ENCODE data around the gene CACFD1. TPM values are rescaled to one million over a fixed set of nuclear protein-coding genes. Genes with fewer than 3 reads are reported as not detected.

Gene CACFD1
- total RNA-seq, 4 donors from 2014 or later, result 2.3 to 21.6 (median 5.2) TPM

DNA sequence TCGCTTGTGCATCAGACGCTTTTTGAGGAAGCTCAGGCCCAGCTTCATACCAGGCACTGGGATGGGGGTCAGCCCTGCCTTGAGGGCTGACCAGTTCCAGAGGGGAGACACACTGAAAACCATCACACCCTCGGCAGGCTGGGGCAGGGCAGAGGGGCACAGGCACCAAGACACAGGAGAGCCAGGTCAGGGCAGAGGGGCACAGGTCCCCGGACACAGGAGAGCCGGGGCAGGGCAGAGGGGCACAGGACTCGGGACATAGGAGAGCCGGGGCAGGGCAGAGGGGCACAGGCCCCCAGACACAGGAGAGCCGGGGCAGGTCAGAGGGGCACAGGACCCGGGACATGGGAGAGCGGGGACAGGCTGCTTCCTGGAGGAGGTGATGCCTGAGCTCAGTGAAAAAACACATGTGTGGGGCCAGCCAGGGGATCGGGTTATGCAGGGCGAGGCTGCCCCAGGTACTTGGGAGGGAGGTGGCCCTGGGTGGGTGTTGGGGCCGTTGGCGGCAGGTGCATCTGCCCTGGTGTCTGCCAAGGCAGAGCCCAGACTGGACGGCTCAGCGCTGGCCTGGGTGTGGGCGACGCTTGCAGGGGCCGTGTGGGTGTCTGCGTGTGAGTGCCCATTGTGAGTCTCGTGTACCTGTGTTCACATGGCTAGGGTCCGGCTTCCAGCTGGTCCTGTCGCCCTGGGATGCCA is 34.2 kb downstream of the CACFD1 start:
- Histone ChIP-seq H3K36me3 (no peaks in the 10 kb centered on the region), H3K4me3 (no peak overlapping the region), H3K27me3 (no peaks in the 10 kb centered on the region), H3K9me3 (no peaks in the 10 kb centered on the region), H3K27ac (no peak overlapping the region), H3K4me1 (no peaks in the 10 kb centered on the region)
- TF ChIP-seq POLR2A (IDR thresholded peaks at IDR 0.05), result no peak
- TF ChIP-seq, protein P1, sequence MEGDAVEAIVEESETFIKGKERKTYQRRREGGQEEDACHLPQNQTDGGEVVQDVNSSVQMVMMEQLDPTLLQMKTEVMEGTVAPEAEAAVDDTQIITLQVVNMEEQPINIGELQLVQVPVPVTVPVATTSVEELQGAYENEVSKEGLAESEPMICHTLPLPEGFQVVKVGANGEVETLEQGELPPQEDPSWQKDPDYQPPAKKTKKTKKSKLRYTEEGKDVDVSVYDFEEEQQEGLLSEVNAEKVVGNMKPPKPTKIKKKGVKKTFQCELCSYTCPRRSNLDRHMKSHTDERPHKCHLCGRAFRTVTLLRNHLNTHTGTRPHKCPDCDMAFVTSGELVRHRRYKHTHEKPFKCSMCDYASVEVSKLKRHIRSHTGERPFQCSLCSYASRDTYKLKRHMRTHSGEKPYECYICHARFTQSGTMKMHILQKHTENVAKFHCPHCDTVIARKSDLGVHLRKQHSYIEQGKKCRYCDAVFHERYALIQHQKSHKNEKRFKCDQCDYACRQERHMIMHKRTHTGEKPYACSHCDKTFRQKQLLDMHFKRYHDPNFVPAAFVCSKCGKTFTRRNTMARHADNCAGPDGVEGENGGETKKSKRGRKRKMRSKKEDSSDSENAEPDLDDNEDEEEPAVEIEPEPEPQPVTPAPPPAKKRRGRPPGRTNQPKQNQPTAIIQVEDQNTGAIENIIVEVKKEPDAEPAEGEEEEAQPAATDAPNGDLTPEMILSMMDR (IDR thresholded peaks at IDR 0.05), result no peak
- intact Hi-C loops (cut with DNase I; ENCODE audit: low total_unique reads), result no loop called here
- no peak for DNase-seq

DNA sequence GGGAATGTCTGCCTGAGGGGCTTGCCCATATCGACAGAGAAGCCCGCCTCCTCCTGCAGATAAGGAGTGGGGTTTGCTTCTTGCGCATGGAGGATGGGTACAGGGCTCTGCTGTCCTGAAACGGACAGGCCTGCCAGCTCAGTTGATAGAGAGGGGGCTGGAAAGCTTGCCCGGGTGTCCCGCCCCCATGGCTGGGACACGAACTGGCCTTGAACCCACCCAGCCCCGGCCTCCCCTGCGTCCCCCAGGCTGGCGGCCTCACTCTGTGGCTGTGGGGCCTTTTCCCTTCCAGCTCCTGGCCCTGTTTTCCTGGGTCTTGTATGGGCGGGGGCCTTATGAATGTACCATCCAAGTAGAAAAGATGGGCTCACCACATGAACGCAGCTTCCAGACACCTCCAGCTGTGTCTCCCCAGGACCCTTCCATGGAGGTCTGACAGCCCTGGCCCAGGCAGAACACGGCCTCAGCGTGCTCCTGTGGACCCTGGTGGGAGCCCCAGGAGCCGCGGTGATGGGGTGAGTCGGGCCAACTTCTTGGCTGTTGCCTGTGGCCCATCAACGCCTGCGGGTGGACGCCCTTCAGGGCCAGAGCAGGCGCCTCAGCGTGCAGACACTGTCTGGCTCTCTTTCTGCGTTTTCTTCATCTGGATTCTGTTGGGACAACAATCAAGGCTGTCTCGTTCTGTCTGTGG is 35.0 kb downstream of the CACFD1 start:
- no peaks in the 10 kb centered on the region for H3K27me3 ChIP-seq
- DNase-seq, result no peak
- no peaks in the 10 kb centered on the region for H3K4me1 ChIP-seq
- no peak overlapping the region for H3K4me3 ChIP-seq
- intact Hi-C loops (cut with DNase I; ENCODE audit: low total_unique reads), result no loop called here
- H3K9me3 ChIP-seq, result no peaks in the 10 kb centered on the region
- TF ChIP-seq, protein P1 (IDR thresholded peaks at IDR 0.05), result no peak
- TF ChIP-seq POLR2A (IDR thresholded peaks at IDR 0.05), result no peak
- H3K27ac ChIP-seq, result no peak overlapping the region
- H3K36me3 ChIP-seq, result no peaks in the 10 kb centered on the region

DNA sequence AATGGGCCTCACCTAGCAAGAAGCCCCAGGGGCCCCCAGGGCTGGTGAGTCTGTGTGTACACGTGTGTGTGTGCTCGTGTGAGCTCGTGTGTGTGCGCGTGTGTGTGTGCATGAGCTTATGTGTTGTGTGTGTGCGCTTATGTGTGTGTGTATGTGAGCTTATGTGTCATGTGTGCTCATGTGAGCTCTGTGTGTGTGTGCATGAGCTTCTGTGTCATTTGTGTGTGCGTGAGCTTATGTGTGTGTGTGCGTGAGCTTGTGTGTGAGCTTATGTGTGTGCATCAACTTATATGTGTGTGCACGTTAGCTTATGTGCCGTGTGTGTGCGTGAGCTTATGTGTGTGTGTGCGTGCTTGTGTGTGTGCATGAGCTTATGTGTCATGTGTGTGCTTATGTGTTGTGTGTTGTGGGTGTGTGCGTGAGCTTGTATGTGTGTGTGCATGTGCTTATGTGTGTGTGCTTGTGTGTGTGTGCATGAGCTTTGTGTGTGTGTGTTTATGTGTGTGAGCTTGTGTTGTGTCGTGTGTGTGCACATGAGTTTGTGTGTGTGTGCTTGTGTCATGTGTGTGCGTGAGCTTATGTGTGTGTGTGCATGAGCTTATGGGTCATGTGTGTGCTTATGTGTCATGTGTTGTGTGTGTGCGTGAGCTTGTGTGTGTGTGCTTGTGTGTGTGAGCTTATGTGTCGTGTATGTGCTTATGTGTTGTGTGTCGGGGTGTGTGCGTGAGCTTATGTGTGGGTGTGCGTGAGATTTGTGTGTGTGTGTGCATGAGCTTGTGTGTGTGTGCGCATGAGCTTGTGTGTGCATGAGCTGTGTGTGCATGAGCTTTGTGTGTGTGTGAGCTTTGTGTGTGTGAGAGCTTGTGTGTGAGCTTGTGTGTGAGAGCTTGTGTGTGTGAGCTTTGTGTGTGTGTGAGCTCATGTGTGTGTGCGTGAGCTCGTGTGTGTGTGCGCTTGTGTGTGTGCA is 35.8 kb downstream of the CACFD1 start:
- intact Hi-C loops (cut with DNase I; ENCODE audit: low total_unique reads), result no loop called here
- Histone ChIP-seq H3K36me3 (no peaks in the 10 kb centered on the region), H3K9me3 (no peaks in the 10 kb centered on the region), H3K4me1 (no peaks in the 10 kb centered on the region), H3K27ac (no peak overlapping the region), H3K4me3 (no peak overlapping the region), H3K27me3 (no peaks in the 10 kb centered on the region)
- DNase-seq, result no peak
- TF ChIP-seq POLR2A (IDR thresholded peaks at IDR 0.05), result no peak
- TF ChIP-seq, protein P1 (IDR thresholded peaks at IDR 0.05), result no peak

- peaks cover 0 to 4% of the 10 kb centered on the region in 2 donors for H3K9me3 ChIP-seq
- H3K4me1 ChIP-seq, result no peaks in the 10 kb centered on the region
- intact Hi-C loops (cut with DNase I; ENCODE audit: low total_unique reads), result no loop called here
- no peaks in the 10 kb centered on the region for H3K36me3 ChIP-seq
- TF ChIP-seq, protein P1 (IDR thresholded peaks at IDR 0.05), result no peak
- no peak for TF ChIP-seq POLR2A (IDR thresholded peaks at IDR 0.05)
- no peaks in the 10 kb centered on the region for H3K27me3 ChIP-seq
- H3K27ac ChIP-seq, result no peak overlapping the region
- no peak for DNase-seq
- H3K4me3 ChIP-seq, result no peak overlapping the region
These were observed 37.4 kb downstream of the CACFD1 start for GRCh38 chr9:133496861-133497842.

All from uterus (tissue), 4 donors.